Sciatic nerve (tissue), 2 donors: ENCODE results near the gene TLK1. TPM values are rescaled to one million over a fixed set of nuclear protein-coding genes. Genes with fewer than 3 reads are reported as not detected.

Experiments used
- ATAC-seq: fragments of 200-7000 bp; cut with Tn5 transposase; one replicate; pipeline ENCODE4 v1.9.1; 2020; ENCODE audit warnings: mild to moderate bottlenecking, moderate library complexity
- DNase-seq: peaks from one replicate; pipeline ENCODE4 v3.0.0-alpha.2; 2020; ENCODE audit warnings: low spot score
- intact Hi-C: fragments of 100-400 bp; cut with DNase I; formaldehyde crosslinking; loops from one replicate; pipeline ENCODE4 v1.14.2; 2022
- total RNA-seq: library from RNA; stranded (reverse); fragmentation: NEBNext Ultra II Directional; extraction: Animal tissue kit (Norgen Biotek cat#: 25700); gene quantifications from one replicate; pipeline ENCODE4 v1.2.1, GENCODE V29; 2021
- donor health status: DM: no; HTN: no; CAD: no.
- donor health status: DM: no; HTN: no; CAD: no.

TLK1 gene
- total RNA-seq, 1 donor from 2014 or later, result 56.8 TPM

- intact Hi-C loops, result loop anchor here (10.0 kb wide), 1 partner anchor 440 kb away; no protein-coding TSS in a partner anchor
- DNase-seq (no peak), ATAC-seq (peak; percentile 35)
Measured at GRCh38 chr2:170974304-170974993, 186.2 kb downstream of the TLK1 start.

- intact Hi-C loops, result loop anchor here (10.0 kb wide), 1 partner anchor 441 kb away; no protein-coding TSS in a partner anchor
- peak; percentile 93 for DNase-seq
- ATAC-seq, result peak; percentile 96
Measured at GRCh38 chr2:170973492-170974303, 187.0 kb downstream of the TLK1 start.

GRCh38 chr2:170973225-170973491 is 187.5 kb downstream of the TLK1 start:
- ATAC-seq (no peak), DNase-seq (no peak)
- intact Hi-C loops, result loop anchor here (10.0 kb wide), 1 partner anchor 442 kb away; no protein-coding TSS in a partner anchor

- ATAC-seq, result no peak
- DNase-seq, result no peak
- intact Hi-C loops, result loop anchor here (10.0 kb wide), 1 partner anchor 442 kb away; no protein-coding TSS in a partner anchor
Measured at GRCh38 chr2:170972296-170973224, 188.1 kb downstream of the TLK1 start.

- intact Hi-C loops, result loop anchor here (10.0 kb wide), 1 partner anchor 444 kb away; no protein-coding TSS in a partner anchor
Measured at GRCh38 chr2:170971071-170971470, 189.6 kb downstream of the TLK1 start.

GRCh38 chr2:170969872-170970496 is 190.7 kb downstream of the TLK1 start:
- no peak for ATAC-seq
- DNase-seq, result no peak
- intact Hi-C loops, result loop anchor here (1.0 to 10.0 kb wide), 2 partner anchors 35 to 445 kb away; no protein-coding TSS in a partner anchor

More at GRCh38 chr2:170971071-170971470, 189.6 kb downstream of the TLK1 start:
- ATAC-seq, result no peak
- no peak for DNase-seq

GRCh38 chr2:170969030-170969429 is 191.7 kb downstream of the TLK1 start:
- DNase-seq (no peak), ATAC-seq (no peak)
- intact Hi-C loops, result no loop called here

- ATAC-seq (peak; percentile 26), DNase-seq (no peak)
- intact Hi-C loops, result no loop called here
Measured at GRCh38 chr2:170968205-170969003, 192.3 kb downstream of the TLK1 start.

GRCh38 chr2:170967553-170967952 is 193.1 kb downstream of the TLK1 start:
- intact Hi-C loops, result no loop called here
- DNase-seq (no peak), ATAC-seq (no peak)

- intact Hi-C loops, result no loop called here
- no peak for DNase-seq
- ATAC-seq, result no peak
Measured at GRCh38 chr2:170966648-170967396, 193.9 kb downstream of the TLK1 start.

- intact Hi-C loops, result no loop called here
- no peak for DNase-seq
- ATAC-seq, result no peak
Measured at GRCh38 chr2:170965446-170966225, 195.1 kb downstream of the TLK1 start.

- no peak for ATAC-seq
- no peak for DNase-seq
Measured at GRCh38 chr2:170963386-170963785, 197.3 kb downstream of the TLK1 start.

GRCh38 chr2:170953941-170954340 is 206.8 kb downstream of the TLK1 start:
- no peak for ATAC-seq
- intact Hi-C loops, result no loop called here
- DNase-seq, result no peak

More at GRCh38 chr2:170963386-170963785, 197.3 kb downstream of the TLK1 start:
- intact Hi-C loops, result no loop called here

- DNase-seq (no peak), ATAC-seq (no peak)
- intact Hi-C loops, result no loop called here
Measured at GRCh38 chr2:170950221-170950761, 210.4 kb downstream of the TLK1 start.

- DNase-seq (no peak), ATAC-seq (no peak)
- intact Hi-C loops, result no loop called here
Measured at GRCh38 chr2:170949415-170949814, 211.3 kb downstream of the TLK1 start.

- intact Hi-C loops, result no loop called here
Measured at GRCh38 chr2:170944545-170944944, 216.1 kb downstream of the TLK1 start.

More at GRCh38 chr2:170944545-170944944, 216.1 kb downstream of the TLK1 start:
- DNase-seq, result no peak
- ATAC-seq, result no peak
